ENCODE measurements around the gene KIAA1958. TPM values are rescaled to one million over a fixed set of nuclear protein-coding genes. Genes with fewer than 3 reads are reported as not detected.

KIAA1958 gene
- total and polyA plus RNA-seq, 2 donors (not counting 1 experiment from before 2014, with no cell fraction given) = 2.4 to 15.3 TPM

- Mint-ChIP-seq H3K9me3 (ENCODE audit: insufficient read depth) (no peaks in the 10 kb centered on the region), H3K4me1 (peaks cover 7% of the 10 kb centered on the region), H3K27me3 (no peaks in the 10 kb centered on the region), H3K27ac (no peak overlapping the region), H3K4me3 (no peak overlapping the region)
- Histone ChIP-seq H3K9ac (ENCODE audit: low read length) (no peak overlapping the region), H3K27me3 (replicated peaks in 1 of 4; ENCODE audit: control extremely low read depth in 1 of 4, control insufficient read depth in 3 of 4, insufficient read depth in 4 of 4, low read length in 3 of 4) (no peaks in the 10 kb centered on the region), H3K4me1 (ENCODE audit: control insufficient read depth in 2 of 2, insufficient read depth in 2 of 2, low read length in 2 of 2) (peaks cover 0 to 4% of the 10 kb centered on the region in 2 donors), H3K4me3 (ENCODE audit: control extremely low read depth in 1 of 5, extremely low read depth in 1 of 5, insufficient read depth in 1 of 5, low read depth in 2 of 5, low read length in 4 of 5) (no peak overlapping the region), H3K9me3 (ENCODE audit: control extremely low read depth in 1 of 3, control insufficient read depth in 2 of 3, insufficient read depth in 1 of 3, low read length in 2 of 3) (no peaks in the 10 kb centered on the region), H3K4me2 (replicated peaks; ENCODE audit: low read depth, low read length, poor library complexity, severe bottlenecking) (no peak overlapping the region), H3K36me3 (replicated peaks in 1 of 2; ENCODE audit: control extremely low read depth in 1 of 2, control insufficient read depth in 1 of 2, extremely low read depth in 1 of 2, insufficient read depth in 2 of 2, low read length in 1 of 2) (no peaks in the 10 kb centered on the region), H2AFZ (ENCODE audit: insufficient read depth, low read depth, low read length, poor library complexity, severe bottlenecking) (no peak overlapping the region), H3K79me2 (ENCODE audit: control insufficient read depth, insufficient read depth, low read length) (no peaks in the 10 kb centered on the region), H4K20me1 (ENCODE audit: control insufficient read depth, insufficient read depth, low read length, poor library complexity, severe bottlenecking) (no peaks in the 10 kb centered on the region), H3K27ac (ENCODE audit: low read length in 2 of 2) (no peak overlapping the region)
- DNase-seq (no peak), ATAC-seq (ENCODE audit: low read depth) (no peak)
- no peak for TF ChIP-seq CTCF (IDR thresholded peaks at IDR 0.05)
- TF ChIP-seq EZH2 (IDR thresholded peaks at IDR 0.05; ENCODE audit: borderline replicate concordance, insufficient read depth, low read depth, low read length, poor library complexity, severe bottlenecking) = no peak
- intact Hi-C loops (cut with micrococcal nuclease) = no loop called here
- POLR2A ChIA-PET = no interaction called here
- CTCF ChIA-PET = no interaction called here
- whole genome bisulfite sequencing (ENCODE audit: insufficient coverage) = 97% methylated on average over 5 of the region's 6 CpGs
Observed at GRCh38 chr9:112570671-112571167, 84.1 kb downstream of the KIAA1958 start.

GRCh38 chr9:112571624-112572355 is 85.2 kb downstream of the KIAA1958 start:
- Histone ChIP-seq H4K20me1 (ENCODE audit: control insufficient read depth, insufficient read depth, low read length, poor library complexity, severe bottlenecking) (no peaks in the 10 kb centered on the region), H3K27me3 (replicated peaks in 1 of 4; ENCODE audit: control extremely low read depth in 1 of 4, control insufficient read depth in 3 of 4, insufficient read depth in 4 of 4, low read length in 3 of 4) (no peaks in the 10 kb centered on the region), H3K79me2 (ENCODE audit: control insufficient read depth, insufficient read depth, low read length) (no peaks in the 10 kb centered on the region), H3K4me1 (ENCODE audit: control insufficient read depth in 2 of 2, insufficient read depth in 2 of 2, low read length in 2 of 2) (peaks cover 0 to 4% of the 10 kb centered on the region in 2 donors), H3K4me2 (replicated peaks; ENCODE audit: low read depth, low read length, poor library complexity, severe bottlenecking) (no peak overlapping the region), H3K36me3 (replicated peaks in 1 of 2; ENCODE audit: control extremely low read depth in 1 of 2, control insufficient read depth in 1 of 2, extremely low read depth in 1 of 2, insufficient read depth in 2 of 2, low read length in 1 of 2) (no peaks in the 10 kb centered on the region), H3K4me3 (ENCODE audit: control extremely low read depth in 1 of 5, extremely low read depth in 1 of 5, insufficient read depth in 1 of 5, low read depth in 2 of 5, low read length in 4 of 5) (no peak overlapping the region), H2AFZ (ENCODE audit: insufficient read depth, low read depth, low read length, poor library complexity, severe bottlenecking) (no peak overlapping the region), H3K9me3 (ENCODE audit: control extremely low read depth in 1 of 3, control insufficient read depth in 2 of 3, insufficient read depth in 1 of 3, low read length in 2 of 3) (no peaks in the 10 kb centered on the region), H3K9ac (ENCODE audit: low read length) (no peak overlapping the region), H3K27ac (ENCODE audit: low read length in 2 of 2) (no peak overlapping the region)
- intact Hi-C loops (cut with micrococcal nuclease) = no loop called here
- H3K4me3 Mint-ChIP-seq = no peak overlapping the region
- H3K4me1 Mint-ChIP-seq = peaks cover 7% of the 10 kb centered on the region
- WGBS (ENCODE audit: insufficient coverage) = 94% methylated on average over 4 of the region's 9 CpGs
- no peaks in the 10 kb centered on the region for H3K27me3 Mint-ChIP-seq
- H3K9me3 Mint-ChIP-seq (ENCODE audit: insufficient read depth) = no peaks in the 10 kb centered on the region
- POLR2A ChIA-PET = no interaction called here
- DNase-seq = no peak
- CTCF ChIA-PET = no interaction called here
- TF ChIP-seq CTCF (IDR thresholded peaks at IDR 0.05) (no peak), EZH2 (IDR thresholded peaks at IDR 0.05; ENCODE audit: borderline replicate concordance, insufficient read depth, low read depth, low read length, poor library complexity, severe bottlenecking) (no peak)
- ATAC-seq (ENCODE audit: low read depth) = no peak
- no peak overlapping the region for H3K27ac Mint-ChIP-seq
